ENCODE measurements around the gene HIPK2.

- no peak for TF ChIP-seq EP300 (IDR thresholded peaks at IDR 0.05; ENCODE audit: borderline replicate concordance)
- no peak for TF ChIP-seq REST (IDR thresholded peaks at IDR 0.05; ENCODE audit: low read depth)
- TF ChIP-seq MAX (IDR thresholded peaks at IDR 0.05): no peak
- TF ChIP-seq CEBPB (IDR thresholded peaks at IDR 0.05): no peak
These were observed 49.2 kb upstream of the HIPK2 start for GRCh38 chr7:139827042-139827441.
